Trophoblast cell (in vitro differentiated cells and primary cell): ENCODE data around the gene FHIT.

Source experiments
- DNase-seq, 2 donors: peaks; one replicate each; pipeline ENCODE4 v3.0.0-alpha.2; 2016
- H2AFZ ChIP-seq: 2 replicates; pipeline ENCODE4 v1.6.1; 2013; ENCODE audit warnings: low read length, moderate library complexity, mild to moderate bottlenecking; ENCODE audit not compliant: insufficient read depth, poor library complexity
- H2AK5ac ChIP-seq: 2 replicates; pipeline ENCODE4 v1.6.1; 2013; ENCODE audit warnings: mild to moderate bottlenecking, low read length
- H2BK120ac ChIP-seq: 2 replicates; pipeline ENCODE4 v1.6.1; 2013; ENCODE audit warnings: low read length, mild to moderate bottlenecking, moderate library complexity; ENCODE audit not compliant: insufficient read depth, poor library complexity
- H2BK12ac ChIP-seq: 2 replicates; pipeline ENCODE4 v1.6.1; 2013; ENCODE audit warnings: mild to moderate bottlenecking, low read length, moderate library complexity
- H2BK5ac ChIP-seq: 2 replicates; pipeline ENCODE4 v1.6.1; 2013; ENCODE audit warnings: low read length, low read depth, moderate library complexity, mild to moderate bottlenecking; ENCODE audit not compliant: poor library complexity
- H3K14ac ChIP-seq: 2 replicates; pipeline ENCODE4 v1.6.1; 2013; ENCODE audit warnings: mild to moderate bottlenecking, low read length
- H3K18ac ChIP-seq: 2 replicates; pipeline ENCODE4 v1.6.1; 2013; ENCODE audit warnings: mild to moderate bottlenecking, low read length
- H3K23ac ChIP-seq: 2 replicates; pipeline ENCODE4 v1.6.1; 2013; ENCODE audit warnings: low read length
- H3K27ac ChIP-seq: 2 replicates; pipeline ENCODE4 v1.5.1; 2013; ENCODE audit warnings: low read depth, mild to moderate bottlenecking, inconsistent platforms, low read length, moderate library complexity
- H3K27me3 ChIP-seq: 2 replicates; pipeline ENCODE4 v1.6.1; 2013; ENCODE audit warnings: inconsistent platforms, mild to moderate bottlenecking, low read length, moderate library complexity; ENCODE audit not compliant: insufficient read depth
- H3K36me3 ChIP-seq, 2 experiments: 1 replicate in 1 of 2; 2 replicates in 1 of 2; pipeline ENCODE4 v1.6.1; 2013; ENCODE audit warnings: low read length in 2 of 2, mild to moderate bottlenecking in 2 of 2, moderate library complexity in 1 of 2; ENCODE audit not compliant: insufficient read depth in 2 of 2, control insufficient read depth in 1 of 2
- H3K4ac ChIP-seq: 2 replicates; pipeline ENCODE4 v1.6.1; 2013; ENCODE audit warnings: low read depth, mild to moderate bottlenecking, low read length, moderate library complexity
- H3K4me1 ChIP-seq, 2 experiments: 1 replicate in 1 of 2; 2 replicates in 1 of 2; pipeline ENCODE4 v1.6.1; 2013; ENCODE audit warnings: low read length in 2 of 2, mild to moderate bottlenecking in 2 of 2, moderate library complexity in 1 of 2; ENCODE audit not compliant: insufficient read depth in 2 of 2, control insufficient read depth in 1 of 2
- H3K4me2 ChIP-seq: 2 replicates; pipeline ENCODE4 v1.6.1; 2013; ENCODE audit warnings: inconsistent platforms, mild to moderate bottlenecking, low read length, moderate library complexity
- H3K4me3 ChIP-seq: 2 replicates; pipeline ENCODE4 v1.5.1; 2013; ENCODE audit warnings: mild to moderate bottlenecking, low read depth, low read length, inconsistent platforms
- H3K79me1 ChIP-seq: one replicate; pipeline ENCODE4 v1.6.1; 2013; ENCODE audit warnings: low read length
- H3K79me2 ChIP-seq: 2 replicates; pipeline ENCODE4 v1.6.1; 2013; ENCODE audit warnings: low read length, mild to moderate bottlenecking; ENCODE audit not compliant: control insufficient read depth, insufficient read depth, poor library complexity
- H3K9ac ChIP-seq: 2 replicates; pipeline ENCODE4 v1.6.1; 2013; ENCODE audit warnings: mild to moderate bottlenecking, low read length
- H3K9me3 ChIP-seq: 2 replicates; pipeline ENCODE4 v1.6.1; 2013; ENCODE audit warnings: low read depth, mild to moderate bottlenecking, control low read depth, inconsistent platforms, low read length; ENCODE audit not compliant: insufficient read depth
- H4K12ac ChIP-seq: 2 replicates; pipeline ENCODE4 v1.6.1; 2013; ENCODE audit warnings: low read depth, mild to moderate bottlenecking, low read length, moderate library complexity
- H4K8ac ChIP-seq: 2 replicates; pipeline ENCODE4 v1.6.1; 2013; ENCODE audit warnings: low read depth, mild to moderate bottlenecking, low read length, moderate library complexity
- H4K91ac ChIP-seq: one replicate; pipeline ENCODE4 v1.6.1; 2013; ENCODE audit warnings: low read depth, mild to moderate bottlenecking, low read length, moderate library complexity
- WGBS: extraction: QIAGEN DNeasy Blood & Tissue Kit; methylation state at CpG from one replicate; pipeline ENCODE4 v1.1.7; 2013; ENCODE audit warnings: missing lambda C conversion rate; ENCODE audit not compliant: insufficient read length, insufficient coverage; ENCODE audit errors: extremely low coverage; 5-methylcytosine and 5-hydroxymethylcytosine counted together

FHIT gene

DNA sequence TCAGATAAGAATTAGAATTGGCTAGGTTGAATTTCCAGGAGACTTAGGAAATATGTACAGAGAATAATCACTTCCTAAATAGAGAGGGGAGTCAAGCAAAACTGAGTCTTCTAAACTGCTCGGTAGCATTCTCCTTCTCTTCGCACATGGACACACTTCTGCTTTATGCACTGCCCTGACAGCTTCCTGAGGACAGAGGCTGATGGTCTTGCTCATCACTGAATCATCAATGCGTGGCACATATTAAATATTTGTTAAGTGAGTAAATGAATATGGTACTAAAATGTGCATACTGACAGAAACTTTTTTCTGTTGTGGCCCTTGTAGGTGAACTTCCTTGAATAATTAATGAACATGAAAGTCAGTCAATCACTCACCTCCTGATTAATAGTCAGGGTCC is 315.5 kb downstream of the FHIT start:
- Histone ChIP-seq H3K27me3 (no peaks in the 10 kb centered on the region), H3K14ac (no peak overlapping the region), H3K9ac (no peak overlapping the region), H3K79me2 (no peaks in the 10 kb centered on the region), H3K18ac (no peak overlapping the region), H3K4ac (no peak overlapping the region), H4K12ac (no peak overlapping the region), H4K91ac (no peak overlapping the region), H2BK5ac (no peak overlapping the region), H3K27ac (no peak overlapping the region), H3K79me1 (no peaks in the 10 kb centered on the region), H3K23ac (no peak overlapping the region), H4K8ac (no peak overlapping the region), H3K4me3 (no peak overlapping the region), H3K4me2 (no peak overlapping the region), H2BK12ac (no peak overlapping the region), H3K4me1 (no peaks in the 10 kb centered on the region), H3K9me3 (no peaks in the 10 kb centered on the region), H2AK5ac (no peak overlapping the region), H2AFZ (no peak overlapping the region), H2BK120ac (no peak overlapping the region), H3K36me3 (peaks cover 0 to 2% of the 10 kb centered on the region in 2 experiments)
- no CpG with 5 or more reads among the region's 3 CpGs for WGBS
- no peak for DNase-seq

DNA sequence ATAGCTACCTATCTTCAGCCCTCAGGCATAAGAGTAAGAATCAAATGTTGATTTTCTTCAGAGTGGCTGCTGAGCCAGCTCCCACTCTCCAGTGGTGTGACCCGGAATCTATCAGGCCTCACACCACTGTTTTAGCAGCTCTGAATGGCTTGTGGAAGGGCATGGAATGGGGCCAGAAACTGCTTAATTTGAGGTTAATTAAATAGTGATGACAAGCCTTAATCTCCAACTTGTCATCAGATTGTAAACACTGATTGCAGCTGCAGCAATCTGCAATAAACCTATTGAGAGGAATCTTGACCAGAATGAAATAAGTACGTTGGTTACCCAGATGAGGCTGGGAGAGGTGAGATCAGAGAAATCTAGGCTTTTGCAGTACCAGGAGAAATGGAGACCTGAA is 317.4 kb downstream of the FHIT start:
- Histone ChIP-seq H2AFZ (no peak overlapping the region), H3K79me1 (no peaks in the 10 kb centered on the region), H2BK5ac (no peak overlapping the region), H3K4me1 (no peaks in the 10 kb centered on the region), H3K14ac (no peak overlapping the region), H3K4ac (no peak overlapping the region), H2AK5ac (no peak overlapping the region), H3K18ac (no peak overlapping the region), H4K12ac (no peak overlapping the region), H2BK120ac (no peak overlapping the region), H3K27ac (no peak overlapping the region), H4K8ac (no peak overlapping the region), H3K79me2 (no peaks in the 10 kb centered on the region), H4K91ac (no peak overlapping the region), H3K4me2 (no peak overlapping the region), H3K9ac (no peak overlapping the region), H2BK12ac (no peak overlapping the region), H3K36me3 (peaks cover 0 to 2% of the 10 kb centered on the region in 2 experiments), H3K27me3 (no peaks in the 10 kb centered on the region), H3K23ac (no peak overlapping the region), H3K4me3 (no peak overlapping the region), H3K9me3 (no peaks in the 10 kb centered on the region)
- no CpG with 5 or more reads among the region's 2 CpGs for WGBS
- DNase-seq, result no peak

DNA sequence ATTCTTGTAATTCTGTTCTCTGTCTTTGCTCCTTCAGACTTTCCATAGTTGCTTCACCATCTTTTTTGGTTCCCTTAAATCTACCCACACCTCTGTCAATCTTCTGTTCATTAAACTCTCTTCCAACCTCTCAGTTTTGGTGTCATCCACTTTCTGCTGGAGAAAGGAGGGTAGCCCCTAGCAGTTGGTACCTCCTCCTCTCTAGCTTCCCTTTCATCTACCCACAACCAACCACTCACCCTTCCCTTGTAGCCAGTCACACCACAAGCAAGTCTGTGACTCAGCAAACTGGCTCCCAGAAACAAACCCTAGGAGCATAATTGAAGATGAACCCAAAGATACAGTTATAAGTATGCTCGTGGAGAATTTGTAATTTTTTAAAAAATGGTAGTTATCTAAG is 318.6 kb downstream of the FHIT start:
- Histone ChIP-seq H3K9me3 (no peaks in the 10 kb centered on the region), H2AFZ (no peak overlapping the region), H3K36me3 (peaks cover 0 to under 1% of the 10 kb centered on the region in 2 experiments), H2BK120ac (no peak overlapping the region), H3K4ac (no peak overlapping the region), H3K79me1 (no peaks in the 10 kb centered on the region), H3K4me3 (no peak overlapping the region), H3K4me1 (no peaks in the 10 kb centered on the region), H4K91ac (no peak overlapping the region), H3K14ac (no peak overlapping the region), H3K18ac (no peak overlapping the region), H2BK12ac (no peak overlapping the region), H4K8ac (no peak overlapping the region), H2BK5ac (no peak overlapping the region), H3K27me3 (no peaks in the 10 kb centered on the region), H3K4me2 (no peak overlapping the region), H4K12ac (no peak overlapping the region), H3K27ac (no peak overlapping the region), H3K9ac (no peak overlapping the region), H3K79me2 (no peaks in the 10 kb centered on the region), H3K23ac (no peak overlapping the region), H2AK5ac (no peak overlapping the region)
- no CpG with 5 or more reads among the region's 1 CpG for WGBS
- no peak for DNase-seq

DNA sequence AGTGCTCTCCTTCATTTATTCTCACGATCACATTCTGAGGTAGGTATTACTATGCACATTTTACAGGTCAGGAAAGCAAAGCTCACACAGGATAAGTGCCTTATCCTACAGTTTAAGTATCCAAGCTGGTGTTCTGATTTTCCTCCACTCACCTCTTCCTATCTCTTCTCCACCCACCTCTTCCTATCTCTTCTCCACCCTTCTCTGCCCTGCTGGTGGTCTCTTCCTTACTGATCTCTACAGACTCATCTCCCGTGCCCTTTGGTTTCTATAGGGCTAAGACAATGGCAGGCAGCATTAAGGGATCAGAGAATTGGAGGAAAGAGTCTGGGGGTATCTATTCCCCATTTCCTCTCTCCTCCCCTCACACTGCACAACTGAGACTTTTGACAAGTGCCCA is 319.1 kb downstream of the FHIT start:
- Histone ChIP-seq H2AK5ac (no peak overlapping the region), H3K27me3 (no peaks in the 10 kb centered on the region), H2BK12ac (no peak overlapping the region), H3K4me3 (no peak overlapping the region), H3K79me1 (no peaks in the 10 kb centered on the region), H3K79me2 (no peaks in the 10 kb centered on the region), H3K4me2 (no peak overlapping the region), H3K36me3 (no peaks in the 10 kb centered on the region), H2BK5ac (no peak overlapping the region), H3K9ac (no peak overlapping the region), H4K91ac (no peak overlapping the region), H3K4me1 (no peaks in the 10 kb centered on the region), H3K27ac (no peak overlapping the region), H3K4ac (no peak overlapping the region), H3K18ac (no peak overlapping the region), H3K9me3 (no peaks in the 10 kb centered on the region), H3K23ac (no peak overlapping the region), H2BK120ac (no peak overlapping the region), H4K8ac (no peak overlapping the region), H3K14ac (no peak overlapping the region), H4K12ac (no peak overlapping the region), H2AFZ (no peak overlapping the region)
- no CpG with 5 or more reads among the region's 2 CpGs for WGBS
- no peak for DNase-seq
